HK-2 (cell line): ENCODE measurements around the gene PLEKHN1.
A peak's percentile ranks its signal among the peaks of the same experiment; 100 is the strongest.

Source experiments
- DNase-seq: peaks from one replicate; pipeline ENCODE4 v3.0.0-alpha.2; 2018; ENCODE audit not compliant: unreplicated experiment

The PLEKHN1 gene

DNA sequence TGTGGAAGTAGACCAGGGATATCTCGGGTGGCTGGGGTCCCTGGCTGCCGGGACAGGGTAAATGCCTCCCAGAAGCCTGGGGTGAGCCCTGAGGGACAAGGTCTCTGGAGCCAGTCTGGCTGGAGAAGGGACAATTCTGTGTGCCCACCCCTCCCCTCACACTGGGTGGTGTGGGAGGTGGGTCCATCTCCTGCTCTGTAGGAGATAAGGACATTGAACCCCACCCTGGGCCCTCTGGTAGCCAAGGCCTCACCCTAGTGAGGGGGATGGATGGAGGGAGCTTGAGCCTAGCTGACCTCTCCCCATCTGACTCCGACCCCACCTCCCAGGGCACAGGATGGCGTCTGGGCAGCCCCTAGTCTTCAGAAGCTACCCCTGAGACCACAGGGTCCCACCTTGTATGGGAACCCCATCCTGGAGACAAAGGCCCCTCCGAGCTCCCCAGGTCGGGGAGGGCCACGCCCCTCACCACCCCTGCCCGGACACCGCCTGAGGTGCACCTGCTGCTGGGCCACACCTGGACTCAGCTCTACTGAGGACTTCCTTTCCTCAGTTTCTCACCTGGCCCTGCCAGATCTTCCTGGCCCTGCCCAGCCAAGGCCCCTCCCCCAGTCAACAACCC lies 58.0 kb downstream of the PLEKHN1 start:
- no peak for DNase-seq

DNA sequence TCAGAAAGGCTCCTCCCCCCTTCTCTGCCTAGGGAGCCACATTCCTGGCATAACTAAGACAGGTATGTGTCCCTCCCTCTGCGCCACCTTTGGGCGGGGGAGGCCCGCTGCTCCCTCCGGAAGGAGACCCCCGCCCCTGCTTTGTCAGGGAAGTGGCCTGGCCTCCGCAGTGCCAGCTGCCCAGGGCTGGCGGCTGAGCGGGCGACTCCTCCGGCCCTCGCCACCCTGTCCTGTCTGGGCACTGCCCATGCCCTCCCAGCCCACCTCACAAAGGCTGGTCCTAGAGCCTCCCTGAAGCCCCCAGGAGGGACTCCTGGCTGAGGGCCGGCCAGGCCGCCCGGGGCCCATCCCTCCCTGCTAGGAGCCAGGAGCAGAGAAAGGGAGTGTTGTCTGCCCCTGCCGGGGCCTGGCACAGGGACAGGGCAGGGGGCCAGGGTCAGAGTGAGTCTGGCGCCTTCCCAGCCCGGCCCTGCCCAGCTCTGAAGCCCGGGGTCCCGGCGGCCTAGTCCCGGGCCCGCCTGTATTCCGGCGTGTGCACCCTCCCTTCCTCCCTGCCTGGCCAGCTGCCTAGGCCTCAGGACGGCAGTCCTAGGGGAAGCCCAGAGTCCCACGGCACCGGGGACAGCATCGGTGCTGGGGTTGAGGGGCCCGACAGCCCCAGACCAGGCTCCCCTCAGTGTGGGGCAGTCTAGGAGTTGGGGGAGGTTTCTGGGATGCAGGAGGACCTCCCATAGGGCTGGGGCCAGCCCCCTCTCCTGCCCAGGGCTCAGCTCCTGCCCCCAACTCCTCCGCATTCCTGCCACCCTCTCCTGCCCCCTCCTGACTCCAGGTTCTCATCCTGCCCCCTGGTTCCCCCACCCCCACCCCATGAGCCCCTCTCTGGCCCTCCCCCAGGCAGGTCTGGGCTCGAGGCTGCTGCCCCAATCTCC lies 58.8 kb downstream of the PLEKHN1 start:
- peak; percentile 85 for DNase-seq
